RWPE2 (cell line): ENCODE results near the gene EML2.
A peak's percentile ranks its signal among the peaks of the same experiment; 100 is the strongest.

Source experiments
- ATAC-seq: fragments of 200-7000 bp; cut with Tn5 transposase; 3 replicates; pipeline ENCODE4 v1.9.1; 2021; ENCODE audit warnings: low read depth
- DNase-seq: peaks from one replicate; pipeline ENCODE4 v3.0.0-alpha.2; 2020; ENCODE audit warnings: low spot score
- H3K27ac ChIP-seq: fragments of 450-650 bp; 2 replicates; pipeline ENCODE4 v1.5.1; 2017; ENCODE audit warnings: mild to moderate bottlenecking; ENCODE audit not compliant: poor library complexity, severe bottlenecking
- H3K27me3 ChIP-seq: fragments of 250-450 bp; sonication (Bioruptor Pico); 2 replicates; pipeline ENCODE4 v1.5.1; 2021; ENCODE audit warnings: mild to moderate bottlenecking, moderate library complexity; ENCODE audit not compliant: insufficient read depth, poor library complexity, severe bottlenecking
- H3K36me3 ChIP-seq: fragments of 250-450 bp; sonication (Bioruptor Pico); 2 replicates; pipeline ENCODE4 v1.5.1; 2020; ENCODE audit warnings: low read depth, mild to moderate bottlenecking, moderate library complexity
- H3K4me1 ChIP-seq: fragments of 250-450 bp; sonication (Bioruptor Pico); 2 replicates; pipeline ENCODE4 v1.5.1; 2021; ENCODE audit warnings: mild to moderate bottlenecking, moderate library complexity; ENCODE audit not compliant: insufficient read depth, poor library complexity, severe bottlenecking
- H3K4me3 ChIP-seq: fragments of 250-450 bp; sonication (Bioruptor Pico); 2 replicates; pipeline ENCODE4 v1.5.1; 2021; ENCODE audit warnings: mild to moderate bottlenecking, moderate library complexity; ENCODE audit not compliant: severe bottlenecking
- H3K9me3 ChIP-seq: fragments of 250-450 bp; sonication (Bioruptor Pico); 2 replicates; pipeline ENCODE4 v1.5.1; 2021; ENCODE audit warnings: mild to moderate bottlenecking, moderate library complexity; ENCODE audit not compliant: severe bottlenecking
- CTCF ChIP-seq: fragments of 450-650 bp; IDR thresholded peaks from one replicate; pipeline ENCODE4 v1.5.1; 2017; ENCODE audit warnings: mild to moderate bottlenecking, moderate library complexity; ENCODE audit not compliant: poor library complexity, severe bottlenecking

The EML2 gene

GRCh38 chr19:45637890-45638667 is 1.1 kb downstream of the EML2 start:
- H3K36me3 ChIP-seq = peaks cover 17% of the 10 kb centered on the region
- no peak for DNase-seq
- ATAC-seq = peak; percentile 13
- peak overlapping the region; percentile 90 for H3K27ac ChIP-seq
- H3K4me3 ChIP-seq = peak overlapping the region; percentile 47
- TF ChIP-seq CTCF = no peak
- no peaks in the 10 kb centered on the region for H3K27me3 ChIP-seq
- peaks cover 13% of the 10 kb centered on the region for H3K4me1 ChIP-seq
- no peaks in the 10 kb centered on the region for H3K9me3 ChIP-seq

- H3K27me3 ChIP-seq = no peaks in the 10 kb centered on the region
- DNase-seq (no peak), ATAC-seq (no peak)
- no peak for TF ChIP-seq CTCF
- H3K36me3 ChIP-seq = peaks cover 17% of the 10 kb centered on the region
- no peaks in the 10 kb centered on the region for H3K9me3 ChIP-seq
- peaks cover 14% of the 10 kb centered on the region for H3K4me1 ChIP-seq
- no peak overlapping the region for H3K4me3 ChIP-seq
- peak overlapping the region; percentile 90 for H3K27ac ChIP-seq
Measured at GRCh38 chr19:45636902-45637301, 2.3 kb downstream of the EML2 start.

GRCh38 chr19:45636275-45636674 is 2.9 kb downstream of the EML2 start:
- Histone ChIP-seq H3K36me3 (peaks cover 20% of the 10 kb centered on the region), H3K4me3 (no peak overlapping the region), H3K27me3 (no peaks in the 10 kb centered on the region), H3K4me1 (peaks cover 18% of the 10 kb centered on the region), H3K9me3 (no peaks in the 10 kb centered on the region), H3K27ac (peak overlapping the region; percentile 90)
- TF ChIP-seq CTCF = no peak
- no peak for DNase-seq
- no peak for ATAC-seq

- H3K9me3 ChIP-seq = no peaks in the 10 kb centered on the region
- H3K36me3 ChIP-seq = peaks cover 46% of the 10 kb centered on the region
- H3K27ac ChIP-seq = peak overlapping the region; percentile 96
- DNase-seq (peak; percentile 97), ATAC-seq (peak; percentile 85)
- no peak overlapping the region for H3K4me3 ChIP-seq
- H3K4me1 ChIP-seq = peaks cover 26% of the 10 kb centered on the region
- no peaks in the 10 kb centered on the region for H3K27me3 ChIP-seq
- TF ChIP-seq CTCF = no peak
Measured at GRCh38 chr19:45632468-45633196, 6.6 kb downstream of the EML2 start.
